ENCODE data around the gene SYNDIG1.

SYNDIG1 gene

DNA sequence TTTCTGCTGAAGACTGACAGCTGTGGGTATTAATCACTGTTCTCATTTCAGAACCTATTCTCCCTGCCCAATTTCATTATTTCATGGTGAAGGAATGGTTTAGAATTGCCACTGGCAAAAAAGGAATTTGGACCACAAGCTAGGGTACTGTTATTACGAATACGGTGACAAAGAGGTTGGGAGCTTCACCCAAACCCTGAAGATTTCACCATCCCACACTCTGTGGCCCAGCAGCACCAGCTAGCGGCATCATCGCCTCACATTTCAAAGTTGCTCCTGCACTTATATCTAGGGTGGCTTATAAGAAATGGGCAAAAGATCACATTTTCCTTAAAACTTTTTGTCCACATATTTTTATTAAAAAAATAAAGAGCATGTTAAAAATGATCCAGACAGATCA lies 236.1 kb downstream of the SYNDIG1 start:
- no peak for DNase-seq (ENCODE audit: low read depth in 1 of 2, low spot score in 1 of 2)

DNA sequence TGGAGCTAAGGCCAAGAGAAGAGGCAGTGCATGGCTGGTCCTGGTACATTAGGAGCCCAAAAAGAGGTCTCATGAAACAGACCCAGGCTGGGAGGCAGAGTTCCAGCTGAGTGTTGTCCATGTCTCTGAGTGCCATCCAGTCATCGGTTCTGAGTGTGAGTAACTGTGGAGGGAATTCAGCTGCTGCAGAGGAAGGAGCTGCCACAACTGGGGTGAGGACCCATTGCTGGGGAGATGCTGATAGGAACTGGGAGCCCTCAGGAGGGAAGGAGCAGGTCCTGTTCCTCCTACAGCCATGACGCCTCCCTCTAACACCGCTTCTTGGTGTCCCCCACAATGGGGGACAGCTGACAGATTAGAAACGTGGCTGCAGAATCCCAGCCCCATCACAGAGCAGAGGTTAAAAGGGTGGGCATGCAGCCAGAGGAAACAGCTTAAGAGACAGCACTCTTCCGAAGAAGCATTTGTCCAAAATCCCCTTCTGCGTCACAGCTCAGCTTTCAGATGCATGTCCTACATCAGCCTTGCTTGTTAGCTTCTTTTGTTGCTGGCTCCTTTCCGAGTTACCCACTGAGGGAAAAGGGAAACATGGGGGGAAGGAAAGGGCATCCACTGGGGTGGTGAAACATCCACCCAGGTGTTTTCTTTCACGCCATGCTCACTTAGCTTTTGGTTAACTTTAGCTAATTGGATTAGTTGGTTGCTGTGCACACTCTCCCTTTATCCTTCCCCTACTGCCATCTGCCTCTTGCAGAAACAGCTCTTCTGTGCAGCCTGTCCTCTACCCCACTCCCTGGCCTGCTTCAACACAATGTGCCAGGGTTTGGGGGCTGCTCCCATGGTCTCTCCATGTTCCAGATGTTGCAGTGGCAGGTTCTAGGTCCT lies 239.2 kb downstream of the SYNDIG1 start:
- DNase-seq (ENCODE audit: low read depth in 1 of 2, low spot score in 1 of 2) = no peak
